Mesenchymal stem cell (in vitro differentiated cells and primary cell): Measurements from ENCODE around the gene G6PC3.
A peak's percentile ranks its signal among the peaks of the same experiment; 100 is the strongest.
"Not testable (repeated sequence)": the region's sequence is repeated elsewhere in the genome, so short reads cannot be mapped to it uniquely, and the experiment has no call there.

Source experiments
- DNase-seq: peaks from one replicate; pipeline ENCODE4 v3.0.0-alpha.2; 2013
- H2AFZ ChIP-seq: one replicate; pipeline ENCODE4 v1.6.1; 2013; ENCODE audit warnings: low read depth, mild to moderate bottlenecking, control low read depth, inconsistent platforms, low read length, moderate library complexity
- H2AK5ac ChIP-seq: 2 replicates; pipeline ENCODE4 v1.6.1; 2013; ENCODE audit warnings: low read length, moderate library complexity, mild to moderate bottlenecking, inconsistent platforms; ENCODE audit not compliant: severe bottlenecking
- H2BK120ac ChIP-seq: one replicate; pipeline ENCODE4 v1.6.1; 2013; ENCODE audit warnings: low read depth, mild to moderate bottlenecking, inconsistent platforms, low read length, moderate library complexity
- H2BK12ac ChIP-seq, 2 experiments: one replicate each; pipeline ENCODE4 v1.6.1; 2013; ENCODE audit warnings: inconsistent platforms in 2 of 2, low read length in 2 of 2, mild to moderate bottlenecking in 2 of 2, moderate library complexity in 2 of 2, control low read depth in 1 of 2
- H2BK15ac ChIP-seq: one replicate; pipeline ENCODE4 v1.6.1; 2013; ENCODE audit warnings: mild to moderate bottlenecking, low read depth, inconsistent platforms; ENCODE audit not compliant: poor library complexity, severe bottlenecking
- H2BK5ac ChIP-seq: 2 replicates; pipeline ENCODE4 v1.6.1; 2013; ENCODE audit warnings: low read depth, mild to moderate bottlenecking, low read length, control low read depth, inconsistent platforms; ENCODE audit not compliant: poor library complexity, severe bottlenecking
- H3K14ac ChIP-seq, 2 experiments: one replicate each; pipeline ENCODE4 v1.6.1; 2013; ENCODE audit warnings: inconsistent platforms in 2 of 2, low read length in 2 of 2, control low read depth in 1 of 2, mild to moderate bottlenecking in 1 of 2, moderate library complexity in 1 of 2
- H3K18ac ChIP-seq, 2 experiments: one replicate each; pipeline ENCODE4 v1.6.1; 2013; ENCODE audit warnings: inconsistent platforms in 2 of 2, low read length in 2 of 2, control low read depth in 1 of 2, low read depth in 1 of 2, mild to moderate bottlenecking in 1 of 2
- H3K23ac ChIP-seq, 2 experiments: one replicate each; pipeline ENCODE4 v1.6.1; 2013; ENCODE audit warnings: inconsistent platforms in 2 of 2, low read length in 2 of 2, mild to moderate bottlenecking in 2 of 2, moderate library complexity in 2 of 2, control low read depth in 1 of 2
- H3K27ac ChIP-seq: 2 replicates; pipeline ENCODE4 v1.5.1; 2013; ENCODE audit warnings: mild to moderate bottlenecking, moderate library complexity, low read length, control low read depth, inconsistent platforms; ENCODE audit not compliant: poor library complexity, severe bottlenecking
- H3K27me3 ChIP-seq, 2 experiments: 2 replicates each; pipeline versions ENCODE4 v1.6.1 to v1.7.0; 2013; ENCODE audit warnings: low read length in 2 of 2, mild to moderate bottlenecking in 2 of 2, moderate library complexity in 2 of 2, control low read depth in 1 of 2, inconsistent platforms in 1 of 2; ENCODE audit not compliant: control insufficient read depth in 1 of 2, insufficient read depth in 1 of 2
- H3K36me3 ChIP-seq, 2 experiments: 2 replicates each; pipeline versions ENCODE4 v1.6.1 to v1.7.0; 2013; ENCODE audit warnings: low read length in 2 of 2, control low read depth in 1 of 2, inconsistent platforms in 1 of 2, low read depth in 1 of 2, mild to moderate bottlenecking in 1 of 2; ENCODE audit not compliant: insufficient read depth in 2 of 2, control insufficient read depth in 1 of 2
- H3K4ac ChIP-seq, 2 experiments: one replicate each; pipeline ENCODE4 v1.6.1; 2013; ENCODE audit warnings: inconsistent platforms in 2 of 2, low read length in 2 of 2, mild to moderate bottlenecking in 2 of 2, moderate library complexity in 2 of 2, control low read depth in 1 of 2, low read depth in 1 of 2
- H3K4me1 ChIP-seq: 2 replicates; pipeline ENCODE4 v1.6.1; 2013; ENCODE audit warnings: low read depth, low read length, control low read depth; ENCODE audit not compliant: control insufficient read depth, insufficient read depth
- H3K4me2 ChIP-seq: 2 replicates; pipeline ENCODE4 v1.6.1; 2013; ENCODE audit warnings: low read length, mild to moderate bottlenecking, inconsistent platforms; ENCODE audit not compliant: poor library complexity, severe bottlenecking
- H3K4me3 ChIP-seq, 2 experiments: 2 replicates each; pipeline versions ENCODE4 v1.5.1 to v1.7.0; 2013; ENCODE audit warnings: low read length in 2 of 2, mild to moderate bottlenecking in 2 of 2, control low read depth in 1 of 2, low read depth in 1 of 2; ENCODE audit not compliant: insufficient read depth in 1 of 2
- H3K79me1 ChIP-seq: replicated peaks from 2 replicates; pipeline ENCODE4 v1.6.1; 2013; ENCODE audit warnings: mild to moderate bottlenecking, control low read depth, low read length, inconsistent platforms; ENCODE audit not compliant: poor library complexity, severe bottlenecking
- H3K9ac ChIP-seq: 2 replicates; pipeline ENCODE4 v1.7.0; 2013; ENCODE audit warnings: mild to moderate bottlenecking, low read length, moderate library complexity
- H3K9me3 ChIP-seq: 2 replicates; pipeline ENCODE4 v1.7.0; 2013; ENCODE audit warnings: mild to moderate bottlenecking, low read length; ENCODE audit not compliant: control insufficient read depth
- H4K8ac ChIP-seq: one replicate; pipeline ENCODE4 v1.6.1; 2013; ENCODE audit warnings: inconsistent platforms, mild to moderate bottlenecking, low read length, moderate library complexity
- H4K91ac ChIP-seq: one replicate; pipeline ENCODE4 v1.6.1; 2013; ENCODE audit warnings: mild to moderate bottlenecking, low read length, inconsistent platforms
- WGBS: methylation state at CpG from one replicate; pipeline ENCODE4 v1.1.7; 2013; ENCODE audit warnings: mixed read lengths; 5-methylcytosine and 5-hydroxymethylcytosine counted together

The G6PC3 gene

GRCh38 chr17:44030482-44030881, 40.1 kb upstream of the G6PC3 start:
- H2BK5ac ChIP-seq, result no peak overlapping the region

GRCh38 chr17:44033861-44034408, 36.6 kb upstream of the G6PC3 start:
- H2BK15ac ChIP-seq, result no peak overlapping the region
- no peak overlapping the region for H3K4me2 ChIP-seq
- H3K36me3 ChIP-seq, result peaks cover 53 to 74% of the 10 kb centered on the region in 2 experiments
- no peak overlapping the region for H3K4ac ChIP-seq
- no peak overlapping the region for H3K9ac ChIP-seq
- H3K4me1 ChIP-seq, result peaks cover 1% of the 10 kb centered on the region
- H3K27ac ChIP-seq, result no peak overlapping the region
- no peak overlapping the region for H3K18ac ChIP-seq
- H3K27me3 ChIP-seq, result no peaks in the 10 kb centered on the region
- H3K4me3 ChIP-seq, result no peak overlapping the region
- H3K9me3 ChIP-seq, result no peaks in the 10 kb centered on the region
- H4K8ac ChIP-seq, result no peak overlapping the region
- whole genome bisulfite sequencing, result 88% methylated on average over 3 of the region's 3 CpGs
- H3K79me1 ChIP-seq, result peaks cover 48% of the 10 kb centered on the region
- H2AFZ ChIP-seq, result no peak overlapping the region
- no peak for DNase-seq
- H2BK120ac ChIP-seq, result no peak overlapping the region
- H2BK5ac ChIP-seq, result no peak overlapping the region
- no peak overlapping the region for H2BK12ac ChIP-seq
- no peak overlapping the region for H3K23ac ChIP-seq
- H4K91ac ChIP-seq, result no peak overlapping the region
- no peak overlapping the region for H2AK5ac ChIP-seq
- H3K14ac ChIP-seq, result no peak overlapping the region

More at GRCh38 chr17:44030482-44030881, 40.1 kb upstream of the G6PC3 start:
- DNase-seq, result no peak
- H3K23ac ChIP-seq, result no peak overlapping the region
- peaks cover 42% of the 10 kb centered on the region for H3K79me1 ChIP-seq
- no peaks in the 10 kb centered on the region for H3K9me3 ChIP-seq
- no peak overlapping the region for H3K14ac ChIP-seq
- no peak overlapping the region for H3K27ac ChIP-seq
- H3K27me3 ChIP-seq, result no peaks in the 10 kb centered on the region
- WGBS, result 88% methylated on average over 3 of the region's 3 CpGs
- peaks cover 43 to 64% of the 10 kb centered on the region in 2 experiments for H3K36me3 ChIP-seq
- no peak overlapping the region for H2BK15ac ChIP-seq
- H4K91ac ChIP-seq, result no peak overlapping the region
- no peak overlapping the region for H2AFZ ChIP-seq
- H3K4ac ChIP-seq, result no peak overlapping the region
- H2BK12ac ChIP-seq, result no peak overlapping the region
- H4K8ac ChIP-seq, result no peak overlapping the region
- H3K18ac ChIP-seq, result no peak overlapping the region
- H2BK120ac ChIP-seq, result no peak overlapping the region
- H3K4me2 ChIP-seq, result no peak overlapping the region
- no peak overlapping the region for H2AK5ac ChIP-seq
- no peak overlapping the region for H3K9ac ChIP-seq
- no peak overlapping the region for H3K4me3 ChIP-seq
- H3K4me1 ChIP-seq, result no peaks in the 10 kb centered on the region

GRCh38 chr17:44034688-44035087, 35.8 kb upstream of the G6PC3 start:
- Histone ChIP-seq H3K79me1 (peaks cover 43% of the 10 kb centered on the region), H3K36me3 (peaks cover 48 to 69% of the 10 kb centered on the region in 2 experiments)
- not testable (repeated sequence) for H4K8ac ChIP-seq, H3K4me2 ChIP-seq, H3K27me3 ChIP-seq, DNase-seq, H3K4me1 ChIP-seq, H2BK12ac ChIP-seq, H2BK120ac ChIP-seq, H3K4ac ChIP-seq, H3K18ac ChIP-seq, H3K4me3 ChIP-seq, H2AFZ ChIP-seq, H3K9me3 ChIP-seq, H2AK5ac ChIP-seq, H3K27ac ChIP-seq, H3K23ac ChIP-seq, H3K9ac ChIP-seq, H2BK5ac ChIP-seq, H4K91ac ChIP-seq, H3K14ac ChIP-seq, H2BK15ac ChIP-seq
- WGBS, result no CpG with 5 or more reads among the region's 3 CpGs

- H2BK5ac ChIP-seq, result no peak overlapping the region
- H3K4me1 ChIP-seq, result peaks cover 4% of the 10 kb centered on the region
- H3K9me3 ChIP-seq, result no peaks in the 10 kb centered on the region
- H2BK120ac ChIP-seq, result no peak overlapping the region
- H2AFZ ChIP-seq, result no peak overlapping the region
- no peak overlapping the region for H4K8ac ChIP-seq
- peak overlapping the region; percentile 29 for H3K9ac ChIP-seq
- H3K23ac ChIP-seq, result no peak overlapping the region
- 97% methylated on average over 2 of the region's 2 CpGs for WGBS
- H2BK15ac ChIP-seq, result no peak overlapping the region
- no peak overlapping the region for H3K14ac ChIP-seq
- no peak overlapping the region for H2AK5ac ChIP-seq
- no peak overlapping the region for H2BK12ac ChIP-seq
- no peak for DNase-seq
- H3K4ac ChIP-seq, result no peak overlapping the region
- no peak overlapping the region for H3K4me3 ChIP-seq
- H3K36me3 ChIP-seq, result peaks cover 41 to 53% of the 10 kb centered on the region in 2 experiments
- peaks cover 28% of the 10 kb centered on the region for H3K79me1 ChIP-seq
- H3K4me2 ChIP-seq, result no peak overlapping the region
- no peaks in the 10 kb centered on the region for H3K27me3 ChIP-seq
- H4K91ac ChIP-seq, result no peak overlapping the region
- no peak overlapping the region for H3K18ac ChIP-seq
- no peak overlapping the region for H3K27ac ChIP-seq
These were observed 33.1 kb upstream of the G6PC3 start for GRCh38 chr17:44037471-44037870.
